ENCODE results near the gene UBLCP1. TPM values are rescaled to one million over a fixed set of nuclear protein-coding genes. Genes with fewer than 3 reads are reported as not detected.
"Not testable (repeated sequence)": the region's sequence is repeated elsewhere in the genome, so short reads cannot be mapped to it uniquely, and the experiment has no call there.

UBLCP1 gene
- total RNA-seq, 6 donors from 2014 or later, result 8.4 to 36.1 (median 24.6) TPM

GRCh38 chr5:159226451-159226850 lies 36.6 kb upstream of the UBLCP1 start:
- no peak overlapping the region for H3K4me3 ChIP-seq
- DNase-seq (no peak), ATAC-seq (ENCODE audit: low FRiP score in 2 of 2) (no peak)
- peaks cover 0 to 10% (median 1%) of the 10 kb centered on the region in 4 donors for H3K4me1 ChIP-seq
- H3K27me3 ChIP-seq, result no peaks in the 10 kb centered on the region
- no peaks in the 10 kb centered on the region for H3K9me3 ChIP-seq
- H3K36me3 ChIP-seq, result no peaks in the 10 kb centered on the region
- TF ChIP-seq POLR2AphosphoS5 (IDR thresholded peaks at IDR 0.05) (no peak), CTCF (IDR thresholded peaks at IDR 0.05) (no peak), POLR2A (IDR thresholded peaks at IDR 0.05) (no peak), EP300 (IDR thresholded peaks at IDR 0.05) (no peak)
- no peak overlapping the region for H3K27ac ChIP-seq

GRCh38 chr5:159227452-159227851 lies 35.6 kb upstream of the UBLCP1 start:
- Histone ChIP-seq H3K4me3 (no peak overlapping the region), H3K9me3 (no peaks in the 10 kb centered on the region), H3K27ac (peak overlapping the region in 1 of 4 donors; percentile 31), H3K27me3 (no peaks in the 10 kb centered on the region), H3K4me1 (peaks cover 0 to 10% (median 1%) of the 10 kb centered on the region in 4 donors), H3K36me3 (no peaks in the 10 kb centered on the region)
- DNase-seq (no peak), ATAC-seq (ENCODE audit: low FRiP score in 2 of 2) (peak in 1 of 2 donors; percentile 55)
- no peak for TF ChIP-seq EP300 (IDR thresholded peaks at IDR 0.05)
- TF ChIP-seq CTCF (IDR thresholded peaks at IDR 0.05), result no peak
- TF ChIP-seq POLR2A (IDR thresholded peaks at IDR 0.05), result no peak
- TF ChIP-seq POLR2AphosphoS5 (IDR thresholded peaks at IDR 0.05), result no peak
- 59 to 60% methylated on average over 3 of the region's 3 CpGs for WGBS, 2 donors

GRCh38 chr5:159228097-159228496 lies 35.0 kb upstream of the UBLCP1 start:
- WGBS, 2 donors, result 72 to 83% methylated on average over 5 of the region's 5 CpGs
- not testable (repeated sequence) for ATAC-seq (ENCODE audit: low FRiP score in 2 of 2)
- peak in 1 of 2 donors; percentile 63 for DNase-seq

GRCh38 chr5:159230657-159231056 lies 32.4 kb upstream of the UBLCP1 start:
- Histone ChIP-seq H3K4me3 (no peak overlapping the region), H3K36me3 (no peaks in the 10 kb centered on the region), H3K9me3 (no peaks in the 10 kb centered on the region), H3K27ac (no peak overlapping the region), H3K4me1 (peaks cover 0 to 10% (median 1%) of the 10 kb centered on the region in 4 donors), H3K27me3 (no peaks in the 10 kb centered on the region)
- 58 to 70% methylated on average over 3 of the region's 3 CpGs for WGBS, 2 donors
- ATAC-seq (ENCODE audit: low FRiP score in 2 of 2) (no peak), DNase-seq (peak in 1 of 2 donors; percentile 66)
- TF ChIP-seq CTCF (IDR thresholded peaks at IDR 0.05) (no peak), POLR2AphosphoS5 (IDR thresholded peaks at IDR 0.05) (no peak), EP300 (IDR thresholded peaks at IDR 0.05) (no peak), POLR2A (IDR thresholded peaks at IDR 0.05) (no peak)

More at GRCh38 chr5:159228097-159228496, 35.0 kb upstream of the UBLCP1 start:
- not testable (repeated sequence) for H3K4me1 ChIP-seq, H3K4me3 ChIP-seq, H3K27me3 ChIP-seq, H3K9me3 ChIP-seq, H3K36me3 ChIP-seq
- peak overlapping the region in 2 of 4 donors; percentile 21 to 31 for H3K27ac ChIP-seq

- no peak for DNase-seq
- Histone ChIP-seq H3K27ac (no peak overlapping the region), H3K27me3 (no peaks in the 10 kb centered on the region), H3K4me3 (no peak overlapping the region), H3K4me1 (peaks cover 0 to 10% (median 1%) of the 10 kb centered on the region in 4 donors), H3K9me3 (no peaks in the 10 kb centered on the region), H3K36me3 (no peaks in the 10 kb centered on the region)
- 81 to 90% methylated on average over 2 of the region's 2 CpGs for WGBS, 2 donors
- ATAC-seq (ENCODE audit: low FRiP score in 2 of 2), result no peak
- TF ChIP-seq POLR2AphosphoS5 (IDR thresholded peaks at IDR 0.05) (no peak), POLR2A (IDR thresholded peaks at IDR 0.05) (no peak), EP300 (IDR thresholded peaks at IDR 0.05) (no peak), CTCF (IDR thresholded peaks at IDR 0.05) (no peak)
Observed at GRCh38 chr5:159231167-159231566, 31.9 kb upstream of the UBLCP1 start.

GRCh38 chr5:159235871-159236520 lies 27.1 kb upstream of the UBLCP1 start:
- not testable (repeated sequence) for H3K4me3 ChIP-seq; H3K27me3 ChIP-seq; H3K36me3 ChIP-seq; H3K9me3 ChIP-seq; ATAC-seq (ENCODE audit: low FRiP score in 2 of 2); DNase-seq; H3K27ac ChIP-seq; H3K4me1 ChIP-seq
- WGBS, 2 donors, result 86 to 92% methylated on average over 2 of the region's 2 CpGs
